Panc1 (cell line): ENCODE measurements around the gene LMAN2. TPM values are rescaled to one million over a fixed set of nuclear protein-coding genes. Genes with fewer than 3 reads are reported as not detected.

Source experiments
- ATAC-seq: fragments of 200-7000 bp; cut with Tn5 transposase; 2 replicates; pipeline ENCODE4 v1.9.1; 2020; ENCODE audit warnings: mild to moderate bottlenecking, moderate library complexity
- BruUV-seq: library from RNA; stranded (reverse); fragments of 400-500 nt; replicated peaks from 2 replicates; lab custom pipeline; 2021; lab: Mats Ljungman, UMichigan
- CTCF ChIA-PET: fragments of 300-600 bp; sonication (Branson Sonifier 250); formaldehyde crosslinking; loops from one replicate; lab custom pipeline; 2022; ENCODE audit warnings: antibody characterized with exemption; lab: Charles Lee
- POLR2A ChIA-PET: fragments of 300-600 bp; sonication (Branson Sonifier 250); formaldehyde crosslinking; loops from one replicate; lab custom pipeline; 2022; ENCODE audit warnings: antibody characterized with exemption; lab: Charles Lee
- DNase-seq: peaks from one replicate; pipeline ENCODE4 v3.0.0-alpha.2; 2010; ENCODE audit warnings: low read depth, low spot score
- H3K27ac ChIP-seq: 2 replicates; pipeline ENCODE4 v1.5.1; 2011; ENCODE audit warnings: mild to moderate bottlenecking, low read length, inconsistent platforms
- H3K27me3 ChIP-seq: fragments of 200-500 bp; sonication (Bioruptor generic); 2 replicates; pipeline ENCODE4 v1.6.0; 2014; ENCODE audit warnings: low read length, inconsistent platforms; ENCODE audit not compliant: control insufficient read depth, insufficient read depth
- H3K36me3 ChIP-seq: fragments of 200-500 bp; sonication (Bioruptor generic); 2 replicates; pipeline ENCODE4 v1.5.1; 2014; ENCODE audit warnings: inconsistent platforms, mild to moderate bottlenecking, low read length, moderate library complexity; ENCODE audit not compliant: control insufficient read depth, insufficient read depth
- H3K4me1 ChIP-seq: 2 replicates; pipeline ENCODE4 v1.5.1; 2011; ENCODE audit warnings: inconsistent platforms, mild to moderate bottlenecking, low read length, moderate library complexity; ENCODE audit not compliant: control insufficient read depth, insufficient read depth
- H3K4me3 ChIP-seq, 2 experiments: 2 replicates each; pipeline ENCODE4 v1.5.1; 2011 to 2012; ENCODE audit warnings: low read depth in 2 of 2, low read length in 2 of 2, mild to moderate bottlenecking in 2 of 2, inconsistent platforms in 1 of 2, moderate library complexity in 1 of 2
- H3K9me3 ChIP-seq: fragments of 200-500 bp; sonication (Bioruptor generic); 2 replicates; pipeline ENCODE4 v1.5.1; 2014; ENCODE audit warnings: low read depth, mild to moderate bottlenecking, inconsistent platforms, low read length, moderate library complexity; ENCODE audit not compliant: control insufficient read depth, insufficient read depth
- CTCF ChIP-seq: fragments of 450-650 bp; IDR thresholded peaks from 2 replicates; pipeline ENCODE4 v1.5.1; 2017; ENCODE audit warnings: mild to moderate bottlenecking
- POLR2AphosphoS5 ChIP-seq: IDR thresholded peaks from 2 replicates; pipeline ENCODE4 v1.6.1; 2012; ENCODE audit warnings: mild to moderate bottlenecking, low read depth, low read length, moderate library complexity
- REST ChIP-seq, 2 experiments: IDR thresholded peaks; 2 replicates each; pipeline ENCODE4 v1.6.1; 2011 to 2012; ENCODE audit warnings: low read depth in 2 of 2, control low read depth in 1 of 2, low read length in 1 of 2, mild to moderate bottlenecking in 1 of 2, moderate library complexity in 1 of 2; ENCODE audit not compliant: insufficient read depth in 1 of 2
- SIN3A ChIP-seq: IDR thresholded peaks from 2 replicates; pipeline ENCODE4 v1.6.1; 2012; ENCODE audit warnings: low read depth, mild to moderate bottlenecking, low read length, moderate library complexity, borderline replicate concordance; ENCODE audit not compliant: insufficient read depth
- TCF7L2 ChIP-seq: IDR thresholded peaks from 2 replicates; pipeline ENCODE4 v1.6.1; 2011; ENCODE audit warnings: mild to moderate bottlenecking, low read depth, low read length, inconsistent platforms
- in situ Hi-C: cut with HindIII; loops from 2 replicates; pipeline ENCODE4 v1.10.0; 2016; ENCODE audit warnings: low sequenced_read_pairs, low pct_unique_long_range_greater_than_20kb
- intact Hi-C: fragments of 100-400 bp; cut with micrococcal nuclease; formaldehyde crosslinking; loops from one replicate; pipeline ENCODE4 v1.10.0; 2022; ENCODE audit not compliant: unreplicated experiment
- total RNA-seq: library from RNA; stranded (reverse); gene quantifications from one replicate; pipeline ENCODE4 v1.2.1, GENCODE V29; 2021; ENCODE audit not compliant: unreplicated experiment

LMAN2 gene
- total RNA-seq, 1 experiment from 2014 or later: 140 TPM

- in situ Hi-C loops (no loop called here), intact Hi-C loops (no loop called here)
- Histone ChIP-seq H3K4me1 (peaks cover 15% of the 10 kb centered on the region), H3K4me3 (no peak overlapping the region), H3K9me3 (no peaks in the 10 kb centered on the region), H3K27me3 (no peaks in the 10 kb centered on the region), H3K36me3 (peaks cover 21% of the 10 kb centered on the region), H3K27ac (no peak overlapping the region)
- POLR2A ChIA-PET: no interaction called here
- ATAC-seq (no peak), DNase-seq (no peak)
- BruUV-seq: no TSS peak
- TF ChIP-seq CTCF: no peak
- TF ChIP-seq POLR2AphosphoS5: no peak
- no peak for TF ChIP-seq TCF7L2
- TF ChIP-seq REST (IDR thresholded peaks at IDR 0.05; ENCODE audit: insufficient read depth in 1 of 2, low read depth in 2 of 2, low read length in 1 of 2): no peak
- no peak for TF ChIP-seq SIN3A
- CTCF ChIA-PET: no interaction called here
Observed at GRCh38 chr5:177296581-177296980, 54.9 kb downstream of the LMAN2 start.

- peaks cover 9% of the 10 kb centered on the region for H3K4me1 ChIP-seq
- ATAC-seq (no peak), DNase-seq (no peak)
- no TSS peak for BruUV-seq
- ChIA-PET POLR2A (no interaction called here), CTCF (no interaction called here)
- TF ChIP-seq CTCF: no peak
- TF ChIP-seq TCF7L2: no peak
- no peak for TF ChIP-seq REST (IDR thresholded peaks at IDR 0.05; ENCODE audit: insufficient read depth in 1 of 2, low read depth in 2 of 2, low read length in 1 of 2)
- TF ChIP-seq POLR2AphosphoS5: no peak
- TF ChIP-seq SIN3A: no peak
- intact Hi-C loops (no loop called here), in situ Hi-C loops (no loop called here)
- H3K4me3 ChIP-seq: no peak overlapping the region
- H3K27me3 ChIP-seq: no peaks in the 10 kb centered on the region
- no peaks in the 10 kb centered on the region for H3K9me3 ChIP-seq
- H3K27ac ChIP-seq: no peak overlapping the region
- H3K36me3 ChIP-seq: peaks cover 23% of the 10 kb centered on the region
Observed at GRCh38 chr5:177295924-177296323, 55.5 kb downstream of the LMAN2 start.
